K562 (cell line): ENCODE measurements around the gene SEPHS1. TPM values are rescaled to one million over a fixed set of nuclear protein-coding genes. Genes with fewer than 3 reads are reported as not detected.

Experiments used
- ATAC-seq: fragments of 200-7000 bp; cut with Tn5 transposase; 3 replicates; pipeline ENCODE4 v1.9.1; 2020; ENCODE audit warnings: moderate library complexity
- BruUV-seq: library from RNA; stranded (reverse); fragments of 400-500 nt; replicated peaks from 2 replicates; lab custom pipeline; 2021; lab: Mats Ljungman, UMichigan
- CTCF ChIA-PET: fragments of 300-600 bp; formaldehyde crosslinking; extraction: SDS; loops from one replicate; lab custom pipeline; 2021; ENCODE audit warnings: low intra/inter-chr PET ratio; lab: Yijun Ruan, JAX
- POLR2A ChIA-PET: fragments of 300-600, 350-650 bp; sonication (Branson Sonifier 250); formaldehyde crosslinking; extraction: SDS; loops from one replicate; lab custom pipeline; 2021; ENCODE audit warnings: antibody characterized with exemption, inconsistent platforms; lab: Yijun Ruan, JAX
- DNase-seq, 4 experiments: peaks; one replicate each; pipeline versions ENCODE4 v3.0.0 to v3.0.0-alpha.2; 2011 to 2018; ENCODE audit warnings: low spot score in 3 of 4, mixed read lengths in 3 of 4; ENCODE audit errors: extremely low read depth in 1 of 4
- FAIRE-seq: peaks from 2 replicates; lab custom pipeline; 2011; peaks lifted over from hg19 to GRCh38; lab: Jason Lieb, UNC
- H2AFZ ChIP-seq: 2 replicates; pipeline ENCODE4 v1.6.0; 2011; ENCODE audit warnings: low read depth, low read length, control low read depth, inconsistent platforms
- H3K27ac ChIP-seq: fragments of 200-600 bp; 3 replicates; pipeline ENCODE4 v1.8.0; 2011; ENCODE audit warnings: low read depth, mild to moderate bottlenecking, control low read depth, inconsistent platforms, low read length, moderate library complexity, mixed read lengths; ENCODE audit errors: extremely low read depth
- H3K27me3 ChIP-seq, 2 experiments: fragments of 300-600 bp in 1 of 2; 2 replicates in 1 of 2; 3 replicates in 1 of 2; pipeline versions ENCODE4 v1.6.0 to v1.8.0; 2011; ENCODE audit warnings: inconsistent platforms in 2 of 2, low read length in 2 of 2, mild to moderate bottlenecking in 1 of 2, mixed read lengths in 1 of 2, moderate library complexity in 1 of 2; ENCODE audit not compliant: control insufficient read depth in 2 of 2, insufficient read depth in 2 of 2
- H3K36me3 ChIP-seq: fragments of 300-600 bp; 3 replicates; pipeline ENCODE4 v1.8.0; 2011; ENCODE audit warnings: mild to moderate bottlenecking, low read length, inconsistent platforms; ENCODE audit not compliant: control insufficient read depth, insufficient read depth
- H3K4me1 ChIP-seq, 2 experiments: fragments of 200-600 bp in 1 of 2; replicated peaks in 1 of 2; 2 replicates in 1 of 2; 3 replicates in 1 of 2; pipeline versions ENCODE4 v1.5.1 to v1.8.0; 2011; ENCODE audit warnings: inconsistent platforms in 2 of 2, low read length in 2 of 2, mild to moderate bottlenecking in 1 of 2, mixed read lengths in 1 of 2, moderate library complexity in 1 of 2; ENCODE audit not compliant: control insufficient read depth in 2 of 2, insufficient read depth in 2 of 2
- H3K4me2 ChIP-seq: 2 replicates; pipeline ENCODE4 v1.6.1; 2011; ENCODE audit warnings: low read length, control low read depth, inconsistent platforms, mixed read lengths; ENCODE audit not compliant: insufficient read depth
- H3K4me3 ChIP-seq: fragments of 200-600 bp; sonication (generic), shearing (Covaris generic); 2 replicates; pipeline ENCODE4 v1.5.1; 2016; ENCODE audit warnings: control low read depth, inconsistent platforms
- H3K79me2 ChIP-seq: fragments of 200-600 bp; 3 replicates; pipeline ENCODE4 v1.8.0; 2011; ENCODE audit warnings: low read length, inconsistent platforms; ENCODE audit not compliant: control insufficient read depth, insufficient read depth
- H3K9ac ChIP-seq, 2 experiments: 2 replicates each; pipeline versions ENCODE4 v1.6.0 to v1.6.1; 2011; ENCODE audit warnings: low read depth in 2 of 2, low read length in 2 of 2, control low read depth in 1 of 2, inconsistent platforms in 1 of 2, mild to moderate bottlenecking in 1 of 2, mixed read lengths in 1 of 2; ENCODE audit not compliant: insufficient read depth in 1 of 2
- H3K9me1 ChIP-seq: one replicate; pipeline ENCODE4 v1.6.0; 2011; ENCODE audit warnings: inconsistent platforms, mild to moderate bottlenecking, low read length, moderate library complexity; ENCODE audit not compliant: control insufficient read depth, insufficient read depth
- H3K9me3 ChIP-seq: replicated peaks from 2 replicates; pipeline ENCODE4 v1.5.1; 2011; ENCODE audit warnings: low read depth, low read length, inconsistent platforms; ENCODE audit not compliant: control insufficient read depth, insufficient read depth
- H4K20me1 ChIP-seq: replicated peaks from 2 replicates; pipeline ENCODE4 v1.6.1; 2011; ENCODE audit warnings: low read length, inconsistent platforms, mixed read lengths; ENCODE audit not compliant: control insufficient read depth, insufficient read depth
- DNMT1 ChIP-seq: fragments of 450-650 bp; IDR thresholded peaks from 2 replicates; pipeline ENCODE4 v1.6.1; 2016; ENCODE audit warnings: antibody characterized with exemption, mild to moderate bottlenecking
- DPF2 ChIP-seq: fragments of 450-650 bp; IDR thresholded peaks from 2 replicates; pipeline ENCODE4 v1.6.1; 2016
- HNRNPUL1 ChIP-seq: fragments of 200-400 bp; formaldehyde crosslinking; IDR thresholded peaks from 2 replicates; pipeline ENCODE4 v1.6.1; 2017; ENCODE audit warnings: low read length
- KLF16 ChIP-seq: IDR thresholded peaks from 2 replicates; pipeline ENCODE4 v1.6.1; 2016; ENCODE audit warnings: antibody characterized with exemption
- MAFK ChIP-seq: IDR thresholded peaks from 2 replicates; pipeline ENCODE4 v1.6.1; 2011; ENCODE audit warnings: low read length, improper control_type of control experiment
- MTA3 ChIP-seq: fragments of 450-650 bp; formaldehyde crosslinking; IDR thresholded peaks from 2 replicates; pipeline ENCODE4 v1.6.1; 2017; ENCODE audit warnings: mild to moderate bottlenecking, borderline replicate concordance
- NFIC ChIP-seq: fragments of 450-650 bp; IDR thresholded peaks from 2 replicates; pipeline ENCODE4 v1.6.1; 2017; ENCODE audit warnings: mild to moderate bottlenecking, inconsistent platforms
- RAD51 ChIP-seq: fragments of 450-650 bp; IDR thresholded peaks from 2 replicates; pipeline ENCODE4 v1.7.1; 2016; ENCODE audit warnings: low read depth, mild to moderate bottlenecking, borderline replicate concordance
- SRSF9 ChIP-seq: fragments of 200-400 bp; formaldehyde crosslinking; IDR thresholded peaks from 2 replicates; pipeline ENCODE4 v1.6.1; 2017; ENCODE audit warnings: low read depth, low read length, borderline replicate concordance
- STAT5A ChIP-seq: IDR thresholded peaks from 2 replicates; pipeline ENCODE4 v1.6.1; 2012; ENCODE audit warnings: low read length, inconsistent platforms, borderline replicate concordance
- TAL1 ChIP-seq: fragments of 450-650 bp; IDR thresholded peaks from 2 replicates; pipeline ENCODE4 v1.6.1; 2016; ENCODE audit warnings: mild to moderate bottlenecking
- TRIM24 ChIP-seq, 2 experiments: fragments of 450-650 bp; IDR thresholded peaks; 2 replicates each; pipeline ENCODE4 v1.6.1; 2016
- ZNF507 ChIP-seq: conservative IDR thresholded peaks from 2 replicates; pipeline ENCODE4 v1.6.1; 2017; ENCODE audit warnings: missing genetic modification characterization, missing compliant biosample characterization
- ZNF644 ChIP-seq: fragments of 200-800 bp; sonication (Bioruptor generic); IDR thresholded peaks from 2 replicates; pipeline ENCODE4 v1.6.1; 2016; ENCODE audit warnings: low read depth, missing genetic modification characterization, missing compliant biosample characterization
- WGBS: fragments of 100-300 bp; shearing (Covaris generic); methylation state at CpG from one replicate; pipeline ENCODE4 v1.1.6; 2016; ENCODE audit warnings: low coverage, mixed read lengths; ENCODE audit not compliant: insufficient coverage; ENCODE audit errors: missing lambda C conversion rate; 5-methylcytosine and 5-hydroxymethylcytosine counted together
- in situ Hi-C: fragments of 300-500 bp; cut with MboI; formaldehyde crosslinking; loops from 4 replicates; pipeline ENCODE4 v1.15.0; 2018; ENCODE audit warnings: inconsistent platforms, mixed read lengths
- intact Hi-C: fragments of 100-400 bp; cut with micrococcal nuclease; formaldehyde crosslinking; loops from 2 replicates; pipeline ENCODE4 v1.14.2; 2022
- polyA plus RNA-seq, 8 experiments: library from polyadenylated mRNA; depleted of rRNA in 4 of 8; stranded (reverse) in 5 of 8; unstranded in 3 of 8; fragments of >200 nt; fragmentation: Nextera tagmentation in 2 of 8; fragmentation: Illumina TruSeq in 1 of 8; extraction: Ambion mirVana in 2 of 8; extraction: Trizol in 1 of 8; gene quantifications; 2 replicates each; pipeline versions ENCODE4 v1.2.1 to v1.2.3, GENCODE V29; 2011 to 2014; ENCODE audit warnings: inconsistent platforms in 1 of 8, missing spikeins in 1 of 8
- total RNA-seq, 7 experiments: library from RNA; depleted of rRNA in 6 of 7; stranded (reverse); fragments of >200 nt in 6 of 7; fragmentation: Illumina TruSeq in 2 of 7; extraction: Trizol in 2 of 7; gene quantifications; 2 replicates each; pipeline versions ENCODE4 v1.2.1 to v1.2.3, GENCODE V29; 2011 to 2021; ENCODE audit warnings: low replicate concordance in 1 of 7
- TF ChIP-seq, protein P1 (sequence below): fragments of 450-650 bp; IDR thresholded peaks from 2 replicates; pipeline ENCODE4 v1.6.1; 2014; ENCODE audit warnings: low read depth, mild to moderate bottlenecking, moderate library complexity, borderline replicate concordance
- TF ChIP-seq, protein P2 (sequence below): fragments of 450-650 bp; IDR thresholded peaks from 2 replicates; pipeline ENCODE4 v1.6.1; 2018; ENCODE audit not compliant: partially characterized antibody
- TF ChIP-seq, protein P3 (sequence below), 2 experiments: fragments of 450-650 bp; IDR thresholded peaks; 2 replicates each; pipeline ENCODE4 v1.6.1; 2016

SEPHS1 gene
- total and polyA plus RNA-seq, 9 of the 15 experiments (the other 6 are each of a cell fraction or from before 2014, with no cell fraction given): 14.7 to 82.8 (median 41.8) TPM

DNA sequence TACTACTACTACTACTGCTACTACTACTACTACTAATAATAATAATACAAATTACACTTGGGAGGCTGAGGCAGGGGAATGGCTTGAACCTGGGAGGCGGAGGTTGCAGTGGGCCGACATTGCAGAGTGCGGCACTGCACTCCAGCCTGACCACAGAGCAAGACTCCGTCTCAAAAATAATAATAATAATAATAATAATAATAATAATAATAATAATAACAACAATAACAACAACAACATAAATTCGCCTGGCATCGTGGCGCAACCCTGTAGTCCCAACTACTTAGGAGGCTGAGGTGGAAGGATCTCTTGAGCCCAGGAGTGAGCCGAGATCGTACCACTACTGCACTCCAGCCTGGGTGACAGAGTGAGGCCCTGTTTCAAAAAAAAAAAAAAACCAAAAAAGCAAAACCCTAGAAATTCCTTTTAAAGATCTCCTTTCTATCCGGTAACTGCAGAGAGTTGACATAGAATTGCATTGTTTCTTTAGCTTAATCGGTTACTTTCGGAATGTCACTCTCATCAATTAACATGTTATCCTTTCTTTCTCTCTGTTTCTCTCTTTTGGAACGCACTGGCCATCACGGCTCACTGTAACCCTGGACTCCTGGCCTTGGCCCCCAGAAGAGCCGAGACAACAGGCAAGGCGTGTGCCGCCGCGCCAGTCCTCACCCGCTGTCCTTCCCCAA lies 49.2 kb downstream of the SEPHS1 start:
- Histone ChIP-seq H4K20me1 (no peaks in the 10 kb centered on the region), H3K79me2 (no peaks in the 10 kb centered on the region), H2AFZ (peak overlapping the region; percentile 88), H3K4me3 (peak overlapping the region; percentile 58), H3K9me1 (no peaks in the 10 kb centered on the region), H3K4me1 (peaks cover 8 to 32% of the 10 kb centered on the region in 2 experiments; a peak in 3 of 5 replicates), H3K27ac (peak overlapping the region; percentile 69; the same call in 1 of the 3 replicates), H3K27me3 (no peaks in the 10 kb centered on the region), H3K9ac (peak overlapping the region; percentile 69 to 91), H3K9me3 (no peaks in the 10 kb centered on the region), H3K4me2 (peak overlapping the region; percentile 76), H3K36me3 (no peaks in the 10 kb centered on the region)
- ChIA-PET POLR2A (interaction anchor here (0.6 to 2.0 kb wide), 7 partner anchors 10 to 1256 kb away, joined by 3 to 6 read pairs (median 3); partner anchors contain the start of genes MCM10 and UPF2), CTCF (no interaction called here)
- ATAC-seq (no peak), FAIRE-seq (no peak), DNase-seq (no peak)
- in situ Hi-C loops (no loop called here), intact Hi-C loops (no loop called here)
- 78% methylated on average over 17 of the region's 20 CpGs for WGBS
- no TSS peak for BruUV-seq
- TF ChIP-seq, protein P1, sequence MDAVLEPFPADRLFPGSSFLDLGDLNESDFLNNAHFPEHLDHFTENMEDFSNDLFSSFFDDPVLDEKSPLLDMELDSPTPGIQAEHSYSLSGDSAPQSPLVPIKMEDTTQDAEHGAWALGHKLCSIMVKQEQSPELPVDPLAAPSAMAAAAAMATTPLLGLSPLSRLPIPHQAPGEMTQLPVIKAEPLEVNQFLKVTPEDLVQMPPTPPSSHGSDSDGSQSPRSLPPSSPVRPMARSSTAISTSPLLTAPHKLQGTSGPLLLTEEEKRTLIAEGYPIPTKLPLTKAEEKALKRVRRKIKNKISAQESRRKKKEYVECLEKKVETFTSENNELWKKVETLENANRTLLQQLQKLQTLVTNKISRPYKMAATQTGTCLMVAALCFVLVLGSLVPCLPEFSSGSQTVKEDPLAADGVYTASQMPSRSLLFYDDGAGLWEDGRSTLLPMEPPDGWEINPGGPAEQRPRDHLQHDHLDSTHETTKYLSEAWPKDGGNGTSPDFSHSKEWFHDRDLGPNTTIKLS: no peak
- TF ChIP-seq RAD51 (no peak), DNMT1 (no peak), STAT5A (no peak), TRIM24 (IDR thresholded peaks at IDR 0.05) (no peak), ZNF507 (tag) (no peak), HNRNPUL1 (no peak), MTA3 (0 out of 2 replicates have a peak, but pooled peaks have one; percentile 34), DPF2 (0 out of 2 replicates have a peak, but pooled peaks have one; percentile 30), SRSF9 (no peak), NFIC (no peak), MAFK (no peak), KLF16 (no peak), ZNF644 (tag) (no peak), TAL1 (no peak)
- TF ChIP-seq, protein P2, sequence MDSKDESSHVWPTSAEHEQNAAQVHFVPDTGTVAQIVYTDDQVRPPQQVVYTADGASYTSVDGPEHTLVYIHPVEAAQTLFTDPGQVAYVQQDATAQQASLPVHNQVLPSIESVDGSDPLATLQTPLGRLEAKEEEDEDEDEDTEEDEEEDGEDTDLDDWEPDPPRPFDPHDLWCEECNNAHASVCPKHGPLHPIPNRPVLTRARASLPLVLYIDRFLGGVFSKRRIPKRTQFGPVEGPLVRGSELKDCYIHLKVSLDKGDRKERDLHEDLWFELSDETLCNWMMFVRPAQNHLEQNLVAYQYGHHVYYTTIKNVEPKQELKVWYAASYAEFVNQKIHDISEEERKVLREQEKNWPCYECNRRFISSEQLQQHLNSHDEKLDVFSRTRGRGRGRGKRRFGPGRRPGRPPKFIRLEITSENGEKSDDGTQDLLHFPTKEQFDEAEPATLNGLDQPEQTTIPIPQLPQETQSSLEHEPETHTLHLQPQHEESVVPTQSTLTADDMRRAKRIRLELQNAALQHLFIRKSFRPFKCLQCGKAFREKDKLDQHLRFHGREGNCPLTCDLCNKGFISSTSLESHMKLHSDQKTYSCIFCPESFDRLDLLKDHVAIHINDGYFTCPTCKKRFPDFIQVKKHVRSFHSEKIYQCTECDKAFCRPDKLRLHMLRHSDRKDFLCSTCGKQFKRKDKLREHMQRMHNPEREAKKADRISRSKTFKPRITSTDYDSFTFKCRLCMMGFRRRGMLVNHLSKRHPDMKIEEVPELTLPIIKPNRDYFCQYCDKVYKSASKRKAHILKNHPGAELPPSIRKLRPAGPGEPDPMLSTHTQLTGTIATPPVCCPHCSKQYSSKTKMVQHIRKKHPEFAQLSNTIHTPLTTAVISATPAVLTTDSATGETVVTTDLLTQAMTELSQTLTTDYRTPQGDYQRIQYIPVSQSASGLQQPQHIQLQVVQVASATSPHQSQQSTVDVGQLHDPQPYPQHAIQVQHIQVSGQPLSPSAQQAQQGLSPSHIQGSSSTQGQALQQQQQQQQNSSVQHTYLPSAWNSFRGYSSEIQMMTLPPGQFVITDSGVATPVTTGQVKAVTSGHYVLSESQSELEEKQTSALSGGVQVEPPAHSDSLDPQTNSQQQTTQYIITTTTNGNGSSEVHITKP: peak; percentile 67
- TF ChIP-seq, protein P3, sequence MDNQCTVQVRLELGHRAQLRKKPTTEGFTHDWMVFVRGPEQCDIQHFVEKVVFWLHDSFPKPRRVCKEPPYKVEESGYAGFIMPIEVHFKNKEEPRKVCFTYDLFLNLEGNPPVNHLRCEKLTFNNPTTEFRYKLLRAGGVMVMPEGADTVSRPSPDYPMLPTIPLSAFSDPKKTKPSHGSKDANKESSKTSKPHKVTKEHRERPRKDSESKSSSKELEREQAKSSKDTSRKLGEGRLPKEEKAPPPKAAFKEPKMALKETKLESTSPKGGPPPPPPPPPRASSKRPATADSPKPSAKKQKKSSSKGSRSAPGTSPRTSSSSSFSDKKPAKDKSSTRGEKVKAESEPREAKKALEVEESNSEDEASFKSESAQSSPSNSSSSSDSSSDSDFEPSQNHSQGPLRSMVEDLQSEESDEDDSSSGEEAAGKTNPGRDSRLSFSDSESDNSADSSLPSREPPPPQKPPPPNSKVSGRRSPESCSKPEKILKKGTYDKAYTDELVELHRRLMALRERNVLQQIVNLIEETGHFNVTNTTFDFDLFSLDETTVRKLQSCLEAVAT (IDR thresholded peaks at IDR 0.05): peak in 1 of 2 experiments; percentile 72; a peak in 2 of 4 replicates
